A549 (cell line): ENCODE measurements around the gene DTNA. TPM values are rescaled to one million over a fixed set of nuclear protein-coding genes. Genes with fewer than 3 reads are reported as not detected.

Experiments
- ATAC-seq, 2 experiments: fragments of 200-7000 bp in 1 of 2; fragments of >200 bp in 1 of 2; cut with Nextera tagmentation in 1 of 2; cut with Tn5 transposase in 1 of 2; 3 replicates each; pipeline versions ENCODE4 v1.8.0 to v1.9.1; 2018 to 2020; ENCODE audit warnings: mild to moderate bottlenecking in 1 of 2, moderate library complexity in 1 of 2
- CTCF ChIA-PET: fragments of 300-600 bp; sonication (Branson Sonifier 250); formaldehyde crosslinking; extraction: SDS; loops from one replicate; lab custom pipeline; 2021; ENCODE audit warnings: antibody characterized with exemption, inconsistent platforms; lab: Yijun Ruan, JAX
- POLR2A ChIA-PET: fragments of 350-600 bp; formaldehyde crosslinking; extraction: SDS; loops from one replicate; lab custom pipeline; 2021; ENCODE audit warnings: antibody characterized with exemption, inconsistent platforms; lab: Yijun Ruan, JAX
- DNase-seq, 2 experiments: peaks; one replicate each; pipeline versions ENCODE4 v3.0.0 to v3.0.0-alpha.2; 2011 to 2016; ENCODE audit warnings: low read depth in 1 of 2, low spot score in 1 of 2
- FAIRE-seq: peaks from 2 replicates; lab custom pipeline; 2011; peaks lifted over from hg19 to GRCh38; lab: Jason Lieb, UNC
- H3K27ac ChIP-seq, 2 experiments: fragments of >200 bp; sonication (Bioruptor Twin); formaldehyde crosslinking; 3 replicates each; pipeline ENCODE4 v1.5.1; 2016 to 2017
- H3K4me1 ChIP-seq: fragments of >200 bp; sonication (Bioruptor Twin); formaldehyde crosslinking; 3 replicates; pipeline ENCODE4 v1.6.1; 2016
- H3K4me2 ChIP-seq: fragments of >200 bp; sonication (Bioruptor Twin); formaldehyde crosslinking; 3 replicates; pipeline ENCODE4 v1.6.1; 2016
- H3K4me3 ChIP-seq: fragments of >200 bp; sonication (Bioruptor Twin); formaldehyde crosslinking; 3 replicates; pipeline ENCODE4 v1.5.1; 2016
- H3K9me3 ChIP-seq: fragments of >200 bp; sonication (Bioruptor Twin); formaldehyde crosslinking; 3 replicates; pipeline ENCODE4 v1.6.1; 2016
- CBX8 ChIP-seq: fragments of 200-600 bp; sonication (generic); IDR thresholded peaks from 2 replicates; pipeline ENCODE4 v1.6.1; 2016
- CHD4 ChIP-seq: fragments of 200-600 bp; sonication (generic); IDR thresholded peaks from 2 replicates; pipeline ENCODE4 v1.6.1; 2016; ENCODE audit warnings: antibody characterized with exemption, mild to moderate bottlenecking, borderline replicate concordance
- E2F6 ChIP-seq: IDR thresholded peaks from 2 replicates; pipeline ENCODE4 v1.6.1; 2012; ENCODE audit warnings: low read depth, borderline replicate concordance
- ELK1 ChIP-seq: fragments of 150-350 bp; IDR thresholded peaks from 2 replicates; pipeline ENCODE4 v1.6.1; 2014; ENCODE audit warnings: low read depth, mild to moderate bottlenecking, low read length
- EP300 ChIP-seq, 2 experiments: fragments of >200 bp; sonication (Bioruptor Twin); formaldehyde crosslinking; IDR thresholded peaks; 2 replicates in 1 of 2; 3 replicates in 1 of 2; pipeline ENCODE4 v1.6.1; 2016 to 2017
- ESRRA ChIP-seq: fragments of 150-350 bp; IDR thresholded peaks from 2 replicates; pipeline ENCODE4 v1.6.1; 2014; ENCODE audit warnings: mild to moderate bottlenecking, low read length, borderline replicate concordance
- FOSB ChIP-seq: fragments of 250-450 bp; sonication (Bioruptor Pico); IDR thresholded peaks from 2 replicates; pipeline ENCODE4 v1.5.0; 2020; ENCODE audit warnings: mild to moderate bottlenecking, moderate library complexity
- FOXS1 ChIP-seq: fragments of 250-450 bp; sonication (Bioruptor Pico); IDR thresholded peaks from 2 replicates; pipeline ENCODE4 v1.5.0; 2020; ENCODE audit warnings: mild to moderate bottlenecking, moderate library complexity
- HDAC2 ChIP-seq: fragments of 200-600 bp; sonication (generic); IDR thresholded peaks from 2 replicates; pipeline ENCODE4 v1.6.1; 2016
- HOXB5 ChIP-seq: fragments of 250-450 bp; sonication (Bioruptor Pico); IDR thresholded peaks from 2 replicates; pipeline ENCODE4 v1.5.0; 2020; ENCODE audit warnings: mild to moderate bottlenecking, moderate library complexity
- MAFK ChIP-seq: fragments of 450-650 bp; IDR thresholded peaks from 2 replicates; pipeline ENCODE4 v1.6.1; 2014; ENCODE audit not compliant: partially characterized antibody
- MAX ChIP-seq: IDR thresholded peaks from 2 replicates; pipeline ENCODE4 v1.6.1; 2012
- MYC ChIP-seq: IDR thresholded peaks from 2 replicates; pipeline ENCODE4 v1.6.1; 2012; ENCODE audit warnings: mild to moderate bottlenecking, inconsistent platforms, low read length, improper control_type of control experiment, borderline replicate concordance
- NPAS2 ChIP-seq: fragments of 250-450 bp; sonication (Bioruptor Pico); IDR thresholded peaks from 2 replicates; pipeline ENCODE4 v1.8.0; 2022; ENCODE audit warnings: mild to moderate bottlenecking, moderate library complexity, borderline replicate concordance
- POLR2AphosphoS2 ChIP-seq: conservative IDR thresholded peaks from 2 replicates; pipeline ENCODE4 v1.6.1; 2012; ENCODE audit warnings: low read length, improper control_type of control experiment, inconsistent platforms
- RAD21 ChIP-seq, 2 experiments: fragments of >200 bp in 1 of 2; sonication (Bioruptor Twin) in 1 of 2; formaldehyde crosslinking in 1 of 2; IDR thresholded peaks in 1 of 2; conservative IDR thresholded peaks in 1 of 2; 2 replicates in 1 of 2; 3 replicates in 1 of 2; pipeline ENCODE4 v1.6.1; 2012 to 2018; ENCODE audit warnings: inconsistent platforms in 1 of 2
- RFX5 ChIP-seq: fragments of 450-650 bp; IDR thresholded peaks from 2 replicates; pipeline ENCODE4 v1.7.1; 2014; ENCODE audit warnings: antibody characterized with exemption, mild to moderate bottlenecking, moderate library complexity
- SREBF2 ChIP-seq: fragments of 450-650 bp; IDR thresholded peaks from 2 replicates; pipeline ENCODE4 v1.6.1; 2014; ENCODE audit warnings: mild to moderate bottlenecking, moderate library complexity
- TFCP2L1 ChIP-seq: fragments of 250-450 bp; sonication (Bioruptor Pico); IDR thresholded peaks from 2 replicates; pipeline ENCODE4 v1.5.0; 2021; ENCODE audit warnings: mild to moderate bottlenecking
- TP53 ChIP-seq: fragments of 250-450 bp; sonication (Bioruptor Pico); IDR thresholded peaks from 2 replicates; pipeline ENCODE4 v1.5.0; 2021; ENCODE audit warnings: mild to moderate bottlenecking, moderate library complexity
- ZC3H11A ChIP-seq: fragments of 450-650 bp; IDR thresholded peaks from 2 replicates; pipeline ENCODE4 v1.6.1; 2014; ENCODE audit warnings: antibody characterized with exemption, mild to moderate bottlenecking
- ZFP36 ChIP-seq: fragments of 450-650 bp; IDR thresholded peaks from 2 replicates; pipeline ENCODE4 v1.6.1; 2014; ENCODE audit warnings: borderline replicate concordance; ENCODE audit not compliant: partially characterized antibody
- ZNF302 ChIP-seq: fragments of 250-450 bp; sonication (Bioruptor Pico); IDR thresholded peaks from 2 replicates; pipeline ENCODE4 v1.9.0; 2021; ENCODE audit warnings: inconsistent platforms, mild to moderate bottlenecking, moderate library complexity
- WGBS: methylation state at CpG from one replicate; pipeline ENCODE4 v1.1.6; 2017; ENCODE audit errors: missing lambda C conversion rate; 5-methylcytosine and 5-hydroxymethylcytosine counted together
- polyA plus RNA-seq, 4 experiments: library from polyadenylated mRNA; depleted of rRNA in 3 of 4; stranded (reverse); fragments of >200 nt; fragmentation: RNase III in 1 of 4; extraction: RNeasy Plus Mini Kit Qiagen cat#74134 plus additional on column Dnase treatment in 1 of 4; gene quantifications; 2 replicates in 3 of 4; 3 replicates in 1 of 4; pipeline ENCODE4 v1.2.3, GENCODE V29; 2011 to 2017

The DTNA gene
- polyA plus RNA-seq, 2 of the 4 experiments (the other 2 are of a cell fraction), result 0.12 TPM; not detected in 1

- no peak overlapping the region for H3K4me2 ChIP-seq
- ATAC-seq (no peak), DNase-seq (no peak), FAIRE-seq (no peak)
- H3K9me3 ChIP-seq, result no peaks in the 10 kb centered on the region
- no peak overlapping the region for H3K4me3 ChIP-seq
- no peaks in the 10 kb centered on the region for H3K4me1 ChIP-seq
- H3K27ac ChIP-seq, result no peak overlapping the region
- ChIA-PET CTCF (no interaction called here), POLR2A (no interaction called here)
- 50% methylated on average over 2 of the region's 2 CpGs for WGBS
- TF ChIP-seq FOSB (CRISPR knock-in tag) (no peak), ESRRA (no peak), ZC3H11A (no peak)
Measured at GRCh38 chr18:34817636-34818035, 107.5 kb downstream of the DTNA start.

- FAIRE-seq, result no peak
- no peak overlapping the region for H3K4me2 ChIP-seq
- POLR2A ChIA-PET, result no interaction called here
- TF ChIP-seq TP53 (CRISPR knock-in tag) (no peak), MAX (no peak), E2F6 (no peak), MAFK (no peak), HOXB5 (no peak), CBX8 (no peak), TFCP2L1 (CRISPR knock-in tag) (no peak), CHD4 (no peak)
- TF ChIP-seq, all 56 proteins: peak for 0
- Histone ChIP-seq H3K9me3 (no peaks in the 10 kb centered on the region), H3K4me3 (no peak overlapping the region), H3K27ac (no peak overlapping the region), H3K4me1 (no peaks in the 10 kb centered on the region)
- no peak for DNase-seq
- ATAC-seq, result no peak
- WGBS, result 57% methylated on average over 5 of the region's 5 CpGs
- CTCF ChIA-PET, result no interaction called here
Measured at GRCh38 chr18:34818064-34818463, 108.0 kb downstream of the DTNA start.

GRCh38 chr18:34820360-34821065 is 110.4 kb downstream of the DTNA start:
- ATAC-seq (no peak), FAIRE-seq (no peak)
- H3K4me2 ChIP-seq, result no peak overlapping the region
- no peak overlapping the region for H3K4me3 ChIP-seq
- 43% methylated on average over 7 of the region's 7 CpGs for WGBS
- CTCF ChIA-PET, result interaction anchor here (1.0 kb wide), 1 partner anchor 32 kb away, joined by 3 read pairs; no protein-coding TSS in a partner anchor
- TF ChIP-seq RFX5 (no peak), ELK1 (no peak), FOXS1 (CRISPR knock-in tag) (no peak), NPAS2 (CRISPR knock-in tag) (no peak), TFCP2L1 (CRISPR knock-in tag) (no peak), ZNF302 (CRISPR knock-in tag) (no peak)
- TF ChIP-seq, all 56 proteins: peak for 0
- H3K27ac ChIP-seq, result no peak overlapping the region
- POLR2A ChIA-PET, result no interaction called here
- H3K4me1 ChIP-seq, result no peaks in the 10 kb centered on the region
- no peaks in the 10 kb centered on the region for H3K9me3 ChIP-seq
- no peak for DNase-seq

GRCh38 chr18:34821669-34822210 is 111.6 kb downstream of the DTNA start:
- no peak overlapping the region for H3K4me3 ChIP-seq
- TF ChIP-seq HDAC2 (no peak), MYC (no peak), RAD21 (conservative IDR thresholded peaks at IDR 0.05 in 1 of 2, IDR thresholded peaks at IDR 0.05 in 1 of 2) (no peak), EP300 (IDR thresholded peaks at IDR 0.05) (no peak), POLR2AphosphoS2 (no peak), SREBF2 (no peak), ZFP36 (no peak)
- no peak overlapping the region for H3K27ac ChIP-seq
- H3K4me2 ChIP-seq, result no peak overlapping the region
- ATAC-seq (peak in 1 of 2 experiments; percentile 56; a peak in 2 of 6 replicates), FAIRE-seq (no peak), DNase-seq (peak in 1 of 2 experiments; percentile 1)
- ChIA-PET CTCF (interaction anchor here (1.0 kb wide), 1 partner anchor 33 kb away, joined by 3 read pairs; no protein-coding TSS in a partner anchor), POLR2A (no interaction called here)
- no peaks in the 10 kb centered on the region for H3K4me1 ChIP-seq
- H3K9me3 ChIP-seq, result no peaks in the 10 kb centered on the region
- 29% methylated on average over 6 of the region's 6 CpGs for whole genome bisulfite sequencing
